ENCODE results near the gene MCHR1.
"Not testable (repeated sequence)": the region's sequence is repeated elsewhere in the genome, so short reads cannot be mapped to it uniquely, and the experiment has no call there.

- TF ChIP-seq EZH2 (IDR thresholded peaks at IDR 0.05) = not testable (repeated sequence)
- TF ChIP-seq, protein P1, sequence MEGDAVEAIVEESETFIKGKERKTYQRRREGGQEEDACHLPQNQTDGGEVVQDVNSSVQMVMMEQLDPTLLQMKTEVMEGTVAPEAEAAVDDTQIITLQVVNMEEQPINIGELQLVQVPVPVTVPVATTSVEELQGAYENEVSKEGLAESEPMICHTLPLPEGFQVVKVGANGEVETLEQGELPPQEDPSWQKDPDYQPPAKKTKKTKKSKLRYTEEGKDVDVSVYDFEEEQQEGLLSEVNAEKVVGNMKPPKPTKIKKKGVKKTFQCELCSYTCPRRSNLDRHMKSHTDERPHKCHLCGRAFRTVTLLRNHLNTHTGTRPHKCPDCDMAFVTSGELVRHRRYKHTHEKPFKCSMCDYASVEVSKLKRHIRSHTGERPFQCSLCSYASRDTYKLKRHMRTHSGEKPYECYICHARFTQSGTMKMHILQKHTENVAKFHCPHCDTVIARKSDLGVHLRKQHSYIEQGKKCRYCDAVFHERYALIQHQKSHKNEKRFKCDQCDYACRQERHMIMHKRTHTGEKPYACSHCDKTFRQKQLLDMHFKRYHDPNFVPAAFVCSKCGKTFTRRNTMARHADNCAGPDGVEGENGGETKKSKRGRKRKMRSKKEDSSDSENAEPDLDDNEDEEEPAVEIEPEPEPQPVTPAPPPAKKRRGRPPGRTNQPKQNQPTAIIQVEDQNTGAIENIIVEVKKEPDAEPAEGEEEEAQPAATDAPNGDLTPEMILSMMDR (IDR thresholded peaks at IDR 0.05) = not testable (repeated sequence)
Observed at GRCh38 chr22:40717657-40718056, 38.4 kb downstream of the MCHR1 start.
